Measurements from ENCODE around the gene KIF12. TPM values are rescaled to one million over a fixed set of nuclear protein-coding genes. Genes with fewer than 3 reads are reported as not detected.

KIF12 gene
- total RNA-seq: not detected

- no peak within 1 kb of the TSS for H3K27ac Mint-ChIP-seq
- intact Hi-C loops (cut with micrococcal nuclease): no loop called here
- no peak for TF ChIP-seq CTCF (IDR thresholded peaks at IDR 0.05)
- ATAC-seq (no peak), DNase-seq (no peak)
- no peaks in the 10 kb centered on the region for H3K36me3 Mint-ChIP-seq (ENCODE audit: low read depth)
- peaks cover 4% of the 10 kb centered on the region for H3K4me1 Mint-ChIP-seq (ENCODE audit: low read depth)
- peaks cover 41% of the 10 kb centered on the region for H3K27me3 Mint-ChIP-seq
- H3K9me3 Mint-ChIP-seq: peaks cover 3% of the 10 kb centered on the region
- ChIA-PET CTCF (interaction anchor here (1.6 to 2.5 kb wide), 3 partner anchors 9 to 193 kb away, joined by 9 to 16 read pairs (median 11); no protein-coding TSS in a partner anchor), POLR2A (interaction anchor here (1.5 kb wide), 1 partner anchor 196 kb away, joined by 5 read pairs; no protein-coding TSS in a partner anchor)
- H3K4me3 Mint-ChIP-seq: no peak within 1 kb of the TSS
Observed at GRCh38 chr9:114098936-114099668, at the start of gene KIF12. KIF12 (minus strand) TSS chr9:114099292; CDS start chr9:114099276, 16 bp downstream.

- no peaks in the 10 kb centered on the region for H3K36me3 Mint-ChIP-seq (ENCODE audit: low read depth)
- H3K9me3 Mint-ChIP-seq: no peaks in the 10 kb centered on the region
- intact Hi-C loops (cut with micrococcal nuclease): no loop called here
- no peak overlapping the region for H3K27ac Mint-ChIP-seq
- no peak overlapping the region for H3K4me3 Mint-ChIP-seq
- ChIA-PET CTCF (interaction anchor here (1.1 to 1.2 kb wide), 2 partner anchors 9 to 144 kb away, joined by 4 to 5 read pairs; partner anchors contain the start of gene COL27A1), POLR2A (no interaction called here)
- DNase-seq (no peak), ATAC-seq (no peak)
- peaks cover 24% of the 10 kb centered on the region for H3K27me3 Mint-ChIP-seq
- no peaks in the 10 kb centered on the region for H3K4me1 Mint-ChIP-seq (ENCODE audit: low read depth)
- TF ChIP-seq CTCF (IDR thresholded peaks at IDR 0.05): no peak
Observed at GRCh38 chr9:114146735-114147134, 47.6 kb upstream of the KIF12 start.

DNA sequence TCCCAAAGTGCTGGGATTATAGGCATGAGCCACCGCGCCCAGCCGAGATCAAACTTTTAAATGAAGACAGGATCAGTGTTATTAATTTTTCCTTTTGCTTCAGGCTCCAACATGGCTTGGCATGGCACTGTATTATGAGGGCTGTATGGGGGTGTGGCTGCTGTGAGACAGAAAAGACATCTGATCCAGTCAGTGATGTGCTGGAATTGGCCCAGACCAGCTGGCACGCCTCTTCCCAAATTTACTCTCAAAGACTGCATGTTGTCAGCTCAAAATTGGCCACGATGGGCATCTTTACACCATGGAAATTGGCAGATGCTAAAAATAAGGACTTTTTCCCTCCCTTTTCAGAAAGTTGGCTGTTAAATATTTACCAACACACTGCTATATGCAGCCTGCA lies 44.1 kb upstream of the KIF12 start:
- ATAC-seq (no peak), DNase-seq (no peak)
- no peaks in the 10 kb centered on the region for H3K9me3 Mint-ChIP-seq
- intact Hi-C loops (cut with micrococcal nuclease): no loop called here
- ChIA-PET CTCF (interaction anchor here (1.6 to 6.5 kb wide), 2 partner anchors 61 to 145 kb away, joined by 3 to 32 read pairs; no protein-coding TSS in a partner anchor), POLR2A (interaction anchor here (0.7 kb wide), 1 partner anchor 348 kb away, joined by 4 read pairs; no protein-coding TSS in a partner anchor)
- TF ChIP-seq CTCF (IDR thresholded peaks at IDR 0.05): no peak
- H3K36me3 Mint-ChIP-seq (ENCODE audit: low read depth): no peaks in the 10 kb centered on the region
- H3K27ac Mint-ChIP-seq: no peak overlapping the region
- no peaks in the 10 kb centered on the region for H3K4me1 Mint-ChIP-seq (ENCODE audit: low read depth)
- no peak overlapping the region for H3K4me3 Mint-ChIP-seq
- peaks cover 12% of the 10 kb centered on the region for H3K27me3 Mint-ChIP-seq

DNA sequence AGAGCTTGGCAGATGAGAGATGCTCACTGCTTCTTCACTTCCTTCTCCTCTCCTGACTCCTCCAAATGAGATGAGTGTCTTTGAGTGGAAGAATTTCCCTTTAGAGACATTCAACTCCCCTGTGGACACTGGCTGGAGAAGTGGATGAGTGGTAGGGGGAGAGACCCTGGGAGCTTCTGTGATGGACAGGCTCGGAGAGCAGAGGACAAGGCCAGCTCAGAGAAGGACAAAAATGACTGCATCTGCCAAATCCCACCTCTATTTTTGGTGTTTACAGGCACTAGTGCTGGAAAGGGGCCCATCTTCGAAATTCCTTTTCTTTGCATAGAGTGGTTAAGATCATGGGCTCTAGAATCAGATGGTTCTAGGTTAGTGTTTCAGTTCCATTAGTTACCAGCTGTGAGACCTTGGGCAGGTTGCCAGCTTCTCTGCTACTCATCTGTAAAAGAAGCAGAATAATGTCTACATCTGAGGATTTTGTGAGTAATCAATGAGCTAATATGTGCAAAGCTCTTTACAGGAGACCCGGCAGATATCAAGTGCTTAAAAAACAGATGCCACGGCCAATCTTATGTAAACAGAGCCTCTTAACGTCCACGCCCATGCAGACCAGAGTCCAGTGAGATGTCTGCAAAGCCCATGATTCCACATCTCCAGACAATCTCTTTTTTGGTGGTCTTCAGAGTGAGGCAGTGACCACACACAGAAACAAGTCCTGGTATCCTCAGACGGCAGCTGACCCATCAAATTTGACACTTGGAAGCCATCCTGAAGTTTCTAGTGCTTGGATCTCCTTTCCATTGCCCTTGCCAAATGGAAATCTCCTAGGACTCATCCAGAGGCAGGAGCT lies 42.7 kb upstream of the KIF12 start:
- ATAC-seq: no peak
- intact Hi-C loops (cut with micrococcal nuclease): no loop called here
- no peak for TF ChIP-seq CTCF (IDR thresholded peaks at IDR 0.05)
- POLR2A ChIA-PET: interaction anchor here (1.3 kb wide), 1 partner anchor 13 kb away, joined by 3 read pairs; the partner anchor contains the start of gene COL27A1
- H3K4me1 Mint-ChIP-seq (ENCODE audit: low read depth): no peaks in the 10 kb centered on the region
- CTCF ChIA-PET: interaction anchor here (0.7 to 6.5 kb wide), 5 partner anchors 9 to 149 kb away, joined by 3 to 32 read pairs (median 5); no protein-coding TSS in a partner anchor
- H3K36me3 Mint-ChIP-seq (ENCODE audit: low read depth): no peaks in the 10 kb centered on the region
- peaks cover 7% of the 10 kb centered on the region for H3K27me3 Mint-ChIP-seq
- no peak overlapping the region for H3K27ac Mint-ChIP-seq
- no peak for DNase-seq
- no peaks in the 10 kb centered on the region for H3K9me3 Mint-ChIP-seq
- no peak overlapping the region for H3K4me3 Mint-ChIP-seq
